OCI-LY1 (cell line): Measurements from ENCODE around the gene CUTC.

ENCODE experiments used
- H2AFZ ChIP-seq: fragments of 200-600 bp; sonication (generic), shearing (Covaris generic); 2 replicates; pipeline ENCODE4 v1.6.0; 2014; ENCODE audit warnings: antibody characterized with exemption, mild to moderate bottlenecking, low read length
- H3F3A ChIP-seq: fragments of 200-600 bp; sonication (generic), shearing (Covaris generic); 2 replicates; pipeline ENCODE4 v1.6.0; 2014; ENCODE audit warnings: mild to moderate bottlenecking, antibody characterized with exemption, low read length, moderate library complexity; ENCODE audit not compliant: insufficient read depth
- H3K27ac ChIP-seq: fragments of 200-600 bp; sonication (generic); 2 replicates; pipeline ENCODE4 v1.5.1; 2014; ENCODE audit warnings: low read length, mixed run types, mild to moderate bottlenecking, low read depth; ENCODE audit not compliant: poor library complexity, severe bottlenecking
- H3K27me3 ChIP-seq: fragments of 200-600 bp; sonication (generic); 2 replicates; pipeline ENCODE4 v1.6.0; 2014; ENCODE audit warnings: antibody characterized with exemption, mild to moderate bottlenecking, low read length, moderate library complexity; ENCODE audit not compliant: insufficient read depth
- H3K36me3 ChIP-seq: fragments of 200-600 bp; sonication (generic); 2 replicates; pipeline ENCODE4 v1.6.1; 2014; ENCODE audit warnings: mild to moderate bottlenecking, antibody characterized with exemption, low read length, moderate library complexity, mixed read lengths; ENCODE audit not compliant: insufficient read depth
- H3K4me1 ChIP-seq: fragments of 200-600 bp; sonication (generic); 2 replicates; pipeline ENCODE4 v1.5.1; 2014; ENCODE audit warnings: mild to moderate bottlenecking, low read length, moderate library complexity; ENCODE audit not compliant: insufficient read depth, severe bottlenecking
- H3K4me2 ChIP-seq: fragments of 200-600 bp; sonication (generic), shearing (Covaris generic); 2 replicates; pipeline ENCODE4 v1.6.1; 2014; ENCODE audit warnings: low read length
- H3K4me3 ChIP-seq: fragments of 200-600 bp; sonication (generic); 2 replicates; pipeline ENCODE4 v1.5.1; 2014; ENCODE audit warnings: low read length, low read depth, mild to moderate bottlenecking, mixed read lengths; ENCODE audit not compliant: poor library complexity, severe bottlenecking
- H3K79me2 ChIP-seq: fragments of 200-600 bp; shearing (Covaris generic); 2 replicates; pipeline ENCODE4 v1.6.1; 2016; ENCODE audit warnings: mixed run types, low read length, mixed read lengths; ENCODE audit not compliant: insufficient read depth
- H3K9ac ChIP-seq: fragments of 200-600 bp; sonication (generic), shearing (Covaris generic); 2 replicates; pipeline ENCODE4 v1.6.1; 2014; ENCODE audit warnings: mild to moderate bottlenecking, low read length, mixed read lengths
- H3K9me2 ChIP-seq: fragments of 200-600 bp; sonication (generic), shearing (Covaris generic); 2 replicates; pipeline ENCODE4 v1.6.1; 2014; ENCODE audit warnings: low read depth, mild to moderate bottlenecking, low read length, mixed read lengths
- H3K9me3 ChIP-seq: fragments of 200-600 bp; shearing (Covaris generic); 2 replicates; pipeline ENCODE4 v1.6.1; 2014; ENCODE audit warnings: low read length, mixed read lengths
- H4K20me1 ChIP-seq: fragments of 200-600 bp; sonication (generic), shearing (Covaris generic); 2 replicates; pipeline ENCODE4 v1.6.0; 2016; ENCODE audit warnings: mild to moderate bottlenecking, low read length; ENCODE audit not compliant: insufficient read depth
- EZH2 ChIP-seq: fragments of 200-600 bp; sonication (generic), shearing (Covaris generic); IDR thresholded peaks from 2 replicates; pipeline ENCODE4 v1.8.0; 2017; ENCODE audit warnings: borderline replicate concordance, mixed run types, mild to moderate bottlenecking, antibody characterized with exemption, low read length, moderate library complexity, mixed read lengths
- TF ChIP-seq, protein P1 (sequence below): fragments of 200-600 bp; sonication (generic), shearing (Covaris generic); IDR thresholded peaks from 2 replicates; pipeline ENCODE4 v1.5.1; 2017; ENCODE audit warnings: mild to moderate bottlenecking, antibody characterized with exemption, low read length, moderate library complexity, mixed read lengths

The CUTC gene

GRCh38 chr10:99720387-99720786 lies 11.6 kb upstream of the CUTC start:
- Histone ChIP-seq H3K4me3 (no peak overlapping the region), H3K4me1 (no peaks in the 10 kb centered on the region), H3K4me2 (no peak overlapping the region), H3F3A (no peaks in the 10 kb centered on the region), H3K27ac (no peak overlapping the region), H3K79me2 (no peaks in the 10 kb centered on the region), H3K36me3 (peaks cover 41% of the 10 kb centered on the region), H3K9me2 (no peaks in the 10 kb centered on the region), H2AFZ (no peak overlapping the region), H3K9me3 (no peaks in the 10 kb centered on the region), H3K9ac (no peak overlapping the region), H3K27me3 (no peaks in the 10 kb centered on the region), H4K20me1 (no peaks in the 10 kb centered on the region)
- no peak for TF ChIP-seq EZH2
- TF ChIP-seq, protein P1, sequence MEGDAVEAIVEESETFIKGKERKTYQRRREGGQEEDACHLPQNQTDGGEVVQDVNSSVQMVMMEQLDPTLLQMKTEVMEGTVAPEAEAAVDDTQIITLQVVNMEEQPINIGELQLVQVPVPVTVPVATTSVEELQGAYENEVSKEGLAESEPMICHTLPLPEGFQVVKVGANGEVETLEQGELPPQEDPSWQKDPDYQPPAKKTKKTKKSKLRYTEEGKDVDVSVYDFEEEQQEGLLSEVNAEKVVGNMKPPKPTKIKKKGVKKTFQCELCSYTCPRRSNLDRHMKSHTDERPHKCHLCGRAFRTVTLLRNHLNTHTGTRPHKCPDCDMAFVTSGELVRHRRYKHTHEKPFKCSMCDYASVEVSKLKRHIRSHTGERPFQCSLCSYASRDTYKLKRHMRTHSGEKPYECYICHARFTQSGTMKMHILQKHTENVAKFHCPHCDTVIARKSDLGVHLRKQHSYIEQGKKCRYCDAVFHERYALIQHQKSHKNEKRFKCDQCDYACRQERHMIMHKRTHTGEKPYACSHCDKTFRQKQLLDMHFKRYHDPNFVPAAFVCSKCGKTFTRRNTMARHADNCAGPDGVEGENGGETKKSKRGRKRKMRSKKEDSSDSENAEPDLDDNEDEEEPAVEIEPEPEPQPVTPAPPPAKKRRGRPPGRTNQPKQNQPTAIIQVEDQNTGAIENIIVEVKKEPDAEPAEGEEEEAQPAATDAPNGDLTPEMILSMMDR, result no peak

- peaks cover 27% of the 10 kb centered on the region for H3K36me3 ChIP-seq
- no peaks in the 10 kb centered on the region for H3F3A ChIP-seq
- no peak overlapping the region for H2AFZ ChIP-seq
- no peaks in the 10 kb centered on the region for H3K9me3 ChIP-seq
- TF ChIP-seq EZH2, result no peak
- TF ChIP-seq, protein P1, result no peak
- H3K4me3 ChIP-seq, result no peak overlapping the region
- no peak overlapping the region for H3K9ac ChIP-seq
- H3K27ac ChIP-seq, result no peak overlapping the region
- H4K20me1 ChIP-seq, result no peaks in the 10 kb centered on the region
- H3K79me2 ChIP-seq, result peaks cover 6% of the 10 kb centered on the region
- H3K27me3 ChIP-seq, result no peaks in the 10 kb centered on the region
- H3K4me1 ChIP-seq, result peaks cover 15% of the 10 kb centered on the region
- H3K9me2 ChIP-seq, result no peaks in the 10 kb centered on the region
- no peak overlapping the region for H3K4me2 ChIP-seq
These were observed 2.0 kb upstream of the CUTC start for GRCh38 chr10:99730026-99730425.

- Histone ChIP-seq H3K9me2 (no peaks in the 10 kb centered on the region), H3K79me2 (peaks cover 6% of the 10 kb centered on the region), H3K9ac (peak overlapping the region; percentile 91), H3F3A (no peaks in the 10 kb centered on the region), H3K4me3 (peak overlapping the region; percentile 91), H3K36me3 (peaks cover 23% of the 10 kb centered on the region), H3K4me2 (peak overlapping the region; percentile 70), H3K9me3 (no peaks in the 10 kb centered on the region), H3K27me3 (no peaks in the 10 kb centered on the region), H3K4me1 (peaks cover 15% of the 10 kb centered on the region), H3K27ac (no peak overlapping the region), H2AFZ (no peak overlapping the region), H4K20me1 (no peaks in the 10 kb centered on the region)
- no peak for TF ChIP-seq EZH2
- TF ChIP-seq, protein P1, result no peak
These were observed 565 bp upstream of the CUTC start for GRCh38 chr10:99731306-99732032.
